Uterus (tissue), 2 donors: ENCODE measurements around the gene MISFA.

Experiments
- POLR2A ChIP-seq, 2 donors: fragments of 450-650 bp; IDR thresholded peaks; one replicate each; pipeline ENCODE4 v1.6.1; 2016; ENCODE audit warnings: antibody characterized with exemption in 2 of 2, mild to moderate bottlenecking in 1 of 2, moderate library complexity in 1 of 2
- TF ChIP-seq, protein P1 (sequence below), 4 experiments: fragments of 200-600 bp in 2 of 4; fragments of 450-650 bp in 2 of 4; sonication (generic) in 2 of 4; IDR thresholded peaks; one replicate each; pipeline ENCODE4 v1.5.1; 2016 to 2019; ENCODE audit warnings: antibody characterized with exemption in 4 of 4, mild to moderate bottlenecking in 2 of 4, moderate library complexity in 1 of 4

DNA sequence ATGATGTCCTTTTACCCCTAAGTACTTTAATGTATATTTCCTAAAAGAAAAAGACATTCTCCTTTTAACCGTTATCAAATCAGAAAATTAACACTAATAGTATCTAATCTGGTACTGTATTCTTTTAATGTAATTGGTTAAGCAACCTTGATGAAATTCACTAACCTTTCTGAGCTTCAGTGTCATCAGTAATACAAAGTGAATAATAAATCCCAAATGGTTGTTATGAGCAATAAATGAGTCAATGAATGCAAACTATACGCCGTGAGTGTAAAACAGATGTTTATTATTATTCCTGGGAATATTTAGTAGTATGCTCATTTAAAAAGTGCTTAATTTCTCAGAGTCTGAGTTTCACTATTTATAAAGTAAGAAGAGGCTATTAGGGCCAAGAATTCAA, 32.5 kb upstream of the MISFA start:
- TF ChIP-seq, protein P1, sequence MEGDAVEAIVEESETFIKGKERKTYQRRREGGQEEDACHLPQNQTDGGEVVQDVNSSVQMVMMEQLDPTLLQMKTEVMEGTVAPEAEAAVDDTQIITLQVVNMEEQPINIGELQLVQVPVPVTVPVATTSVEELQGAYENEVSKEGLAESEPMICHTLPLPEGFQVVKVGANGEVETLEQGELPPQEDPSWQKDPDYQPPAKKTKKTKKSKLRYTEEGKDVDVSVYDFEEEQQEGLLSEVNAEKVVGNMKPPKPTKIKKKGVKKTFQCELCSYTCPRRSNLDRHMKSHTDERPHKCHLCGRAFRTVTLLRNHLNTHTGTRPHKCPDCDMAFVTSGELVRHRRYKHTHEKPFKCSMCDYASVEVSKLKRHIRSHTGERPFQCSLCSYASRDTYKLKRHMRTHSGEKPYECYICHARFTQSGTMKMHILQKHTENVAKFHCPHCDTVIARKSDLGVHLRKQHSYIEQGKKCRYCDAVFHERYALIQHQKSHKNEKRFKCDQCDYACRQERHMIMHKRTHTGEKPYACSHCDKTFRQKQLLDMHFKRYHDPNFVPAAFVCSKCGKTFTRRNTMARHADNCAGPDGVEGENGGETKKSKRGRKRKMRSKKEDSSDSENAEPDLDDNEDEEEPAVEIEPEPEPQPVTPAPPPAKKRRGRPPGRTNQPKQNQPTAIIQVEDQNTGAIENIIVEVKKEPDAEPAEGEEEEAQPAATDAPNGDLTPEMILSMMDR (IDR thresholded peaks at IDR 0.05) = no peak
- no peak for TF ChIP-seq POLR2A (IDR thresholded peaks at IDR 0.05)
